Liver (tissue), 9 donors: ENCODE data around the gene YOD1. TPM values are rescaled to one million over a fixed set of nuclear protein-coding genes. Genes with fewer than 3 reads are reported as not detected.

Experiments used
- DNase-seq: peaks from one replicate; pipeline ENCODE4 v3.0.0-alpha.2; 2017; ENCODE audit warnings: low spot score
- H3K27ac ChIP-seq, 2 donors: one replicate each; pipeline ENCODE4 v1.7.0; 2013; ENCODE audit warnings: inconsistent platforms in 2 of 2, low read length in 2 of 2, control low read depth in 1 of 2, low read depth in 1 of 2, mild to moderate bottlenecking in 1 of 2
- H3K27me3 ChIP-seq, 4 donors: one replicate each; pipeline versions ENCODE4 v1.6.1 to v1.7.0; 2013; ENCODE audit warnings: low read length in 3 of 4, inconsistent platforms in 1 of 4, mild to moderate bottlenecking in 1 of 4, moderate library complexity in 1 of 4; ENCODE audit not compliant: control insufficient read depth in 4 of 4, insufficient read depth in 4 of 4
- H3K36me3 ChIP-seq, 4 donors: one replicate each; pipeline versions ENCODE4 v1.6.1 to v1.7.0; 2013; ENCODE audit warnings: low read length in 3 of 4, mild to moderate bottlenecking in 3 of 4, low read depth in 1 of 4, moderate library complexity in 1 of 4; ENCODE audit not compliant: control insufficient read depth in 4 of 4, insufficient read depth in 3 of 4
- H3K4me1 ChIP-seq, 4 donors: one replicate each; pipeline versions ENCODE4 v1.6.1 to v1.7.0; 2013; ENCODE audit warnings: low read length in 3 of 4, mild to moderate bottlenecking in 3 of 4, moderate library complexity in 1 of 4; ENCODE audit not compliant: control insufficient read depth in 4 of 4, insufficient read depth in 4 of 4
- H3K4me3 ChIP-seq, 3 donors: one replicate each; pipeline versions ENCODE4 v1.6.1 to v1.7.0; 2013; ENCODE audit warnings: low read length in 3 of 3, control low read depth in 1 of 3, low read depth in 1 of 3, mild to moderate bottlenecking in 1 of 3
- H3K9ac ChIP-seq, 2 donors: one replicate each; pipeline ENCODE4 v1.7.0; 2013; ENCODE audit warnings: low read length in 2 of 2, mild to moderate bottlenecking in 2 of 2, moderate library complexity in 2 of 2, control low read depth in 1 of 2, low read depth in 1 of 2
- H3K9me3 ChIP-seq, 4 donors: one replicate each; pipeline versions ENCODE4 v1.6.1 to v1.7.0; 2013; ENCODE audit warnings: low read length in 3 of 4; ENCODE audit not compliant: control insufficient read depth in 4 of 4
- CTCF ChIP-seq: fragments of 150-350 bp; IDR thresholded peaks from 2 replicates; pipeline ENCODE4 v1.5.1; 2017; ENCODE audit warnings: improper control_type of control experiment, low read depth, low read length; ENCODE audit not compliant: missing input control
- EGR1 ChIP-seq, 2 donors: IDR thresholded peaks; 2 replicates each; pipeline ENCODE4 v1.6.1; 2016 to 2018; ENCODE audit warnings: antibody characterized with exemption in 2 of 2, low read depth in 2 of 2
- FOXA1 ChIP-seq: IDR thresholded peaks from 2 replicates; pipeline ENCODE4 v1.6.1; 2016; ENCODE audit warnings: antibody characterized with exemption
- FOXA2 ChIP-seq: IDR thresholded peaks from 2 replicates; pipeline ENCODE4 v1.6.1; 2016; ENCODE audit warnings: antibody characterized with exemption
- GABPA ChIP-seq, 2 donors: IDR thresholded peaks in 1 of 2; conservative IDR thresholded peaks in 1 of 2; 2 replicates each; pipeline ENCODE4 v1.6.1; 2016; ENCODE audit warnings: antibody characterized with exemption in 2 of 2, mild to moderate bottlenecking in 1 of 2, moderate library complexity in 1 of 2
- HNF4A ChIP-seq, 2 donors: conservative IDR thresholded peaks; 2 replicates each; pipeline ENCODE4 v1.6.1; 2016; ENCODE audit warnings: antibody characterized with exemption in 2 of 2, mild to moderate bottlenecking in 2 of 2
- HNF4G ChIP-seq: IDR thresholded peaks from 2 replicates; pipeline ENCODE4 v1.6.1; 2016; ENCODE audit warnings: antibody characterized with exemption
- JUND ChIP-seq, 2 donors: IDR thresholded peaks; 2 replicates each; pipeline ENCODE4 v1.6.1; 2016; ENCODE audit warnings: antibody characterized with exemption in 2 of 2
- SP1 ChIP-seq: IDR thresholded peaks from 2 replicates; pipeline ENCODE4 v1.6.1; 2018; ENCODE audit warnings: antibody characterized with exemption, mild to moderate bottlenecking
- TAF1 ChIP-seq: conservative IDR thresholded peaks from 2 replicates; pipeline ENCODE4 v1.6.1; 2016; ENCODE audit warnings: antibody characterized with exemption, mild to moderate bottlenecking
- ZBTB33 ChIP-seq: IDR thresholded peaks from 2 replicates; pipeline ENCODE4 v1.6.1; 2016; ENCODE audit warnings: antibody characterized with exemption
- WGBS: extraction: QIAGEN DNeasy Blood & Tissue Kit; methylation state at CpG from one replicate; pipeline ENCODE4 v1.1.7; 2013; 5-methylcytosine and 5-hydroxymethylcytosine counted together
- polyA plus RNA-seq, 2 donors: library from polyadenylated mRNA; stranded (reverse) in 1 of 2; unstranded in 1 of 2; fragments of 200-250 nt in 1 of 2; fragments of >200 nt in 1 of 2; fragmentation: Nextera tagmentation in 1 of 2; extraction: Ambion mirVana in 1 of 2; gene quantifications; one replicate each; pipeline versions ENCODE4 v1.2.1 to v1.2.3, GENCODE V29; 2013 to 2015
- total RNA-seq, 2 donors: library from RNA; depleted of rRNA; stranded (reverse); fragments of >200 nt; gene quantifications; one replicate each; pipeline ENCODE4 v1.2.3, GENCODE V29; 2014
- TF ChIP-seq, protein P1 (sequence below): IDR thresholded peaks from 2 replicates; pipeline ENCODE4 v1.6.1; 2016; ENCODE audit warnings: antibody characterized with exemption
- TF ChIP-seq, protein P2 (sequence below): IDR thresholded peaks from 2 replicates; pipeline ENCODE4 v1.6.1; 2016; ENCODE audit warnings: antibody characterized with exemption
- TF ChIP-seq, protein P3 (sequence below): IDR thresholded peaks from 2 replicates; pipeline ENCODE4 v1.6.1; 2016; ENCODE audit warnings: antibody characterized with exemption, mild to moderate bottlenecking
- donor health status: healthy.
- donor health status: healthy.
- donor health status: healthy.
- donor health status: healthy.
- donor health status: healthy.

YOD1 gene
- total and polyA plus RNA-seq, 4 donors, result 1.3 to 79.4 (median 4.7) TPM

- Histone ChIP-seq H3K27ac (no peak overlapping the region), H3K4me3 (no peak overlapping the region), H3K9ac (no peak overlapping the region), H3K9me3 (no peaks in the 10 kb centered on the region), H3K36me3 (no peaks in the 10 kb centered on the region), H3K4me1 (peaks cover 9 to 29% (median 24%) of the 10 kb centered on the region in 4 donors), H3K27me3 (no peaks in the 10 kb centered on the region)
- no peak for DNase-seq
- TF ChIP-seq GABPA (IDR thresholded peaks at IDR 0.05 in 1 of 2, conservative IDR thresholded peaks at IDR 0.05 in 1 of 2), result no peak
- no peak for TF ChIP-seq HNF4A (conservative IDR thresholded peaks at IDR 0.05)
- no peak for TF ChIP-seq FOXA2
- no peak for TF ChIP-seq SP1
- TF ChIP-seq TAF1, result no peak
- TF ChIP-seq, protein P1, sequence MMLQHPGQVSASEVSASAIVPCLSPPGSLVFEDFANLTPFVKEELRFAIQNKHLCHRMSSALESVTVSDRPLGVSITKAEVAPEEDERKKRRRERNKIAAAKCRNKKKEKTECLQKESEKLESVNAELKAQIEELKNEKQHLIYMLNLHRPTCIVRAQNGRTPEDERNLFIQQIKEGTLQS, result no peak
- TF ChIP-seq HNF4G, result no peak
- TF ChIP-seq, protein P2, sequence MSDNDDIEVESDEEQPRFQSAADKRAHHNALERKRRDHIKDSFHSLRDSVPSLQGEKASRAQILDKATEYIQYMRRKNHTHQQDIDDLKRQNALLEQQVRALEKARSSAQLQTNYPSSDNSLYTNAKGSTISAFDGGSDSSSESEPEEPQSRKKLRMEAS, result no peak
- WGBS, result 77% methylated on average over 5 of the region's 5 CpGs
These were observed 21.1 kb downstream of the YOD1 start for GRCh38 chr1:207029701-207030521.

GRCh38 chr1:207028884-207029650 is 21.9 kb downstream of the YOD1 start:
- TF ChIP-seq HNF4A (conservative IDR thresholded peaks at IDR 0.05) (peak; percentile 29 to 62), FOXA1 (no peak), TAF1 (no peak), JUND (IDR thresholded peaks at IDR 0.05) (peak in 1 of 2 donors; percentile 19)
- TF ChIP-seq, protein P1, result no peak
- Histone ChIP-seq H3K27me3 (no peaks in the 10 kb centered on the region), H3K9me3 (no peaks in the 10 kb centered on the region), H3K4me1 (peaks cover 9 to 29% (median 25%) of the 10 kb centered on the region in 4 donors), H3K4me3 (no peak overlapping the region), H3K27ac (no peak overlapping the region), H3K9ac (no peak overlapping the region), H3K36me3 (no peaks in the 10 kb centered on the region)
- 62% methylated on average over 2 of the region's 2 CpGs for WGBS
- DNase-seq, result no peak

DNA sequence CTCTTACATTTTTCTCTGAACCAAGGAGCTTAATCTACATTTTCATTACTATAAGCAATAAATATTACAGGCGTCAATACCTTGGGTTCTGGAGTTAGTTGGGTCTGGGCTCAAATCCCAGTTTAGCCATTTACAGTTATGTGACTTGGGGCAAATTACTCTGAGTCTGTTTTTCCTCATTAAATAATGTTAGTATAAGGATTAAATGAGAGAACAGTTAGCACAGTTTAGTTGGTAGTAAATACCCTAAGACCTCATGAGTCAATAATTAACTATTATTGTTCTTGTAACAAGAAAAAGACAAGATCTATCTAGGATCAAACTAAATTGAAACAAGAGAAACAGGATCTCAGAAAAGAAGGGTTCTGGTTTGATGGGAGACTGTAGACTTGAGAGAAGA is 23.1 kb downstream of the YOD1 start:
- no peak for DNase-seq
- H3K9me3 ChIP-seq, result no peaks in the 10 kb centered on the region
- WGBS, result 86% methylated on average over 1 of the region's 1 CpG

More for the DNA sequence above, 23.1 kb downstream of the YOD1 start:
- no peak for TF ChIP-seq FOXA1
- TF ChIP-seq SP1, result no peak
- TF ChIP-seq, protein P3, sequence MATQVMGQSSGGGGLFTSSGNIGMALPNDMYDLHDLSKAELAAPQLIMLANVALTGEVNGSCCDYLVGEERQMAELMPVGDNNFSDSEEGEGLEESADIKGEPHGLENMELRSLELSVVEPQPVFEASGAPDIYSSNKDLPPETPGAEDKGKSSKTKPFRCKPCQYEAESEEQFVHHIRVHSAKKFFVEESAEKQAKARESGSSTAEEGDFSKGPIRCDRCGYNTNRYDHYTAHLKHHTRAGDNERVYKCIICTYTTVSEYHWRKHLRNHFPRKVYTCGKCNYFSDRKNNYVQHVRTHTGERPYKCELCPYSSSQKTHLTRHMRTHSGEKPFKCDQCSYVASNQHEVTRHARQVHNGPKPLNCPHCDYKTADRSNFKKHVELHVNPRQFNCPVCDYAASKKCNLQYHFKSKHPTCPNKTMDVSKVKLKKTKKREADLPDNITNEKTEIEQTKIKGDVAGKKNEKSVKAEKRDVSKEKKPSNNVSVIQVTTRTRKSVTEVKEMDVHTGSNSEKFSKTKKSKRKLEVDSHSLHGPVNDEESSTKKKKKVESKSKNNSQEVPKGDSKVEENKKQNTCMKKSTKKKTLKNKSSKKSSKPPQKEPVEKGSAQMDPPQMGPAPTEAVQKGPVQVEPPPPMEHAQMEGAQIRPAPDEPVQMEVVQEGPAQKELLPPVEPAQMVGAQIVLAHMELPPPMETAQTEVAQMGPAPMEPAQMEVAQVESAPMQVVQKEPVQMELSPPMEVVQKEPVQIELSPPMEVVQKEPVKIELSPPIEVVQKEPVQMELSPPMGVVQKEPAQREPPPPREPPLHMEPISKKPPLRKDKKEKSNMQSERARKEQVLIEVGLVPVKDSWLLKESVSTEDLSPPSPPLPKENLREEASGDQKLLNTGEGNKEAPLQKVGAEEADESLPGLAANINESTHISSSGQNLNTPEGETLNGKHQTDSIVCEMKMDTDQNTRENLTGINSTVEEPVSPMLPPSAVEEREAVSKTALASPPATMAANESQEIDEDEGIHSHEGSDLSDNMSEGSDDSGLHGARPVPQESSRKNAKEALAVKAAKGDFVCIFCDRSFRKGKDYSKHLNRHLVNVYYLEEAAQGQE, result no peak
- no peak for TF ChIP-seq HNF4A (conservative IDR thresholded peaks at IDR 0.05)
- no peak for TF ChIP-seq ZBTB33
- no peak for TF ChIP-seq EGR1 (IDR thresholded peaks at IDR 0.05; ENCODE audit: low read depth in 2 of 2)
- TF ChIP-seq GABPA (IDR thresholded peaks at IDR 0.05 in 1 of 2, conservative IDR thresholded peaks at IDR 0.05 in 1 of 2), result no peak
- TF ChIP-seq, protein P2, result no peak
- TF ChIP-seq CTCF, result no peak
- no peak for TF ChIP-seq HNF4G
- no peak for TF ChIP-seq FOXA2
- Histone ChIP-seq H3K9ac (no peak overlapping the region), H3K4me3 (no peak overlapping the region), H3K27me3 (no peaks in the 10 kb centered on the region), H3K36me3 (no peaks in the 10 kb centered on the region), H3K27ac (no peak overlapping the region), H3K4me1 (peaks cover 9 to 29% (median 25%) of the 10 kb centered on the region in 4 donors)
